Heart right ventricle (tissue), 16 donors: ENCODE data around the gene MAD2L1BP. TPM values are rescaled to one million over a fixed set of nuclear protein-coding genes. Genes with fewer than 3 reads are reported as not detected.
A peak's percentile ranks its signal among the peaks of the same experiment; 100 is the strongest.

Experiments used
- ATAC-seq, 8 donors: fragments of 200-7000 bp; cut with Tn5 transposase; one replicate each; pipeline ENCODE4 v1.9.1; 2020; ENCODE audit warnings: mild to moderate bottlenecking in 8 of 8, moderate library complexity in 8 of 8, moderate number of reproducible peaks in 1 of 8
- DNase-seq, 2 donors: peaks; one replicate each; pipeline ENCODE4 v3.0.0-alpha.2; 2020
- H3K27ac ChIP-seq, 10 donors: fragments of 200-600 bp; sonication (generic) in 2 of 10; one replicate each; pipeline versions ENCODE4 v1.5.0 to v1.8.0; 2020 to 2022; ENCODE audit warnings: mild to moderate bottlenecking in 3 of 10
- H3K27me3 ChIP-seq, 7 donors: fragments of 200-600 bp; one replicate each; pipeline ENCODE4 v1.8.0; 2021 to 2022; ENCODE audit warnings: mild to moderate bottlenecking in 2 of 7
- H3K36me3 ChIP-seq, 9 donors: fragments of 200-600 bp; sonication (generic) in 1 of 9; one replicate each; pipeline versions ENCODE4 v1.5.0 to v1.8.0; 2020 to 2022; ENCODE audit warnings: mild to moderate bottlenecking in 2 of 9
- H3K4me1 ChIP-seq, 9 donors: fragments of 200-600 bp; sonication (generic) in 1 of 9; one replicate each; pipeline versions ENCODE4 v1.5.0 to v1.8.0; 2020 to 2022; ENCODE audit warnings: mild to moderate bottlenecking in 4 of 9
- H3K4me3 ChIP-seq, 10 donors: fragments of 200-600 bp; sonication (generic) in 2 of 10; one replicate each; pipeline versions ENCODE4 v1.5.0 to v1.8.0; 2020 to 2022; ENCODE audit warnings: mild to moderate bottlenecking in 7 of 10, moderate library complexity in 2 of 10
- H3K9me3 ChIP-seq, 11 donors: fragments of 200-600 bp in 10 of 11; sonication (generic) in 2 of 11; one replicate each; pipeline versions ENCODE4 v1.5.0 to v1.8.0; 2013 to 2022; ENCODE audit warnings: mild to moderate bottlenecking in 2 of 11, control low read depth in 1 of 11, moderate library complexity in 1 of 11
- CTCF ChIP-seq, 9 donors: fragments of 200-600 bp; sonication (generic) in 2 of 9; IDR thresholded peaks; one replicate each; pipeline versions ENCODE4 v1.5.0 to v1.8.0; 2021 to 2022; ENCODE audit warnings: antibody characterized with exemption in 9 of 9, mild to moderate bottlenecking in 5 of 9, moderate library complexity in 1 of 9
- whole genome bisulfite sequencing, 2 donors: extraction: QIAGEN DNeasy Blood & Tissue Kit; methylation state at CpG; one replicate each; pipeline ENCODE4 v1.1.7; 2013; ENCODE audit warnings: inconsistent platforms in 1 of 2; 5-methylcytosine and 5-hydroxymethylcytosine counted together
- intact Hi-C, 10 donors: fragments of 100-400 bp; cut with DNase I; formaldehyde crosslinking; loops; one replicate each; pipeline versions ENCODE4 v1.11.1 to v1.14.2; 2022
- polyA plus RNA-seq, 2 donors: library from polyadenylated mRNA; stranded (reverse); fragments of 200-250 nt; gene quantifications; one replicate each; pipeline ENCODE4 v1.2.3, GENCODE V29; 2013
- total RNA-seq, 10 donors: library from RNA; stranded (reverse); fragmentation: NEBNext Ultra II Directional in 3 of 10; extraction: Animal tissue kit (Norgen Biotek cat#: 25700) in 3 of 10; gene quantifications; one replicate each; pipeline versions ENCODE4 v1.2.1 to v1.2.4, GENCODE V29; 2021 to 2023
- donor health status: Arrhythmogenic right ventricular cardiomyopathy.
- donor health status: ischemic (EF 13 %, LVEDD 7.1; RV severe dilation, severe dysfunction).
- donor health status: healthy with polysubstance abuse.
- donor health status: DM: no; HTN: yes; CAD: no.
- donor health status: DM: no; HTN: no; CAD: no.
- donor health status: ischemic (EF 25% LVEDD 6.9; RV normal size, moderate dysfunction).
- donor health status: ischemic (EF 25% LVEDD 5.7; RV mildly dilated, moderate dysfunction).
- donor health status: healthy.
- donor health status: DM: yes; HTN: yes; CAD: no.
- donor health status: Ischemic cardiomyopathy.
- donor health status: ischemic (EF 35%, LVEDD 5.7; RV mildly dilated, moderate dysfunction).
- donor health status: nonischemic (EF 11% LVEDD 7.7; RV severe dilation, severe dysfunction).
- donor health status: DM: yes; HTN: yes; CAD: no.
- donor health status: PGD.
- donor health status: ischemic (EF 29% LVEDD 5.4; RV normal size, mild dysfunction).
- donor health status: nonischemic (EF 23%, LVEDD 6.1; RV moderate dilation, normal function).

MAD2L1BP gene
- total and polyA plus RNA-seq, 12 donors: 13.5 to 34.8 (median 28.1) TPM

- ATAC-seq (peak in 6 of 8 donors; percentile 5 to 25 (median 17)), DNase-seq (no peak)
- Histone ChIP-seq H3K4me3 (peak overlapping the region; percentile 53 to 95 (median 80)), H3K36me3 (peaks cover 0 to 48% (median 26%) of the 10 kb centered on the region in 9 donors), H3K4me1 (peaks cover 11 to 52% (median 38%) of the 10 kb centered on the region in 9 donors), H3K9me3 (no peaks in the 10 kb centered on the region), H3K27me3 (no peaks in the 10 kb centered on the region), H3K27ac (peak overlapping the region; percentile 49 to 97 (median 90))
- TF ChIP-seq CTCF (IDR thresholded peaks at IDR 0.05): no peak
- 15 to 20% methylated on average over 7 of the region's 7 CpGs for WGBS, 2 donors
- intact Hi-C loops: no loop called here
Measured at GRCh38 chr6:43636308-43636659, 644 bp downstream of the MAD2L1BP start.

- intact Hi-C loops: no loop called here
- TF ChIP-seq CTCF (IDR thresholded peaks at IDR 0.05): no peak
- peaks cover 0 to 69% (median 32%) of the 10 kb centered on the region in 9 donors for H3K36me3 ChIP-seq
Measured at GRCh38 chr6:43639984-43640800, 4.6 kb downstream of the MAD2L1BP start.

GRCh38 chr6:43644940-43645612 lies 9.4 kb downstream of the MAD2L1BP start, which contains the start of gene RSPH9:
Gene RSPH9, plus strand, starts transcription at chr6:43645036. Its CDS starts 63 bp downstream, at chr6:43645099.
- no peak for TF ChIP-seq CTCF (IDR thresholded peaks at IDR 0.05)
- intact Hi-C loops: no loop called here
- peak within 1 kb of the TSS; percentile 21 to 59 (median 49) for H3K4me3 ChIP-seq
- H3K9me3 ChIP-seq: no peaks in the 10 kb centered on the region
- H3K27ac ChIP-seq: peak within 1 kb of the TSS in 4 of 10 donors; percentile 15 to 49 (median 30)
- peaks cover 0 to 21% (median 13%) of the 10 kb centered on the region in 9 donors for H3K4me1 ChIP-seq
- ATAC-seq: peak; percentile 65 to 91 (median 86)
- H3K36me3 ChIP-seq: peaks cover 0 to 35% (median 18%) of the 10 kb centered on the region in 9 donors
- H3K27me3 ChIP-seq: no peaks in the 10 kb centered on the region
- DNase-seq: peak; percentile 61 to 72
- WGBS, 2 donors: 5 to 6% methylated on average over 52 of the region's 52 CpGs

More at GRCh38 chr6:43639984-43640800, 4.6 kb downstream of the MAD2L1BP start:
- Histone ChIP-seq H3K4me1 (peaks cover 11 to 55% (median 41%) of the 10 kb centered on the region in 9 donors), H3K4me3 (no peak overlapping the region), H3K27me3 (no peaks in the 10 kb centered on the region), H3K9me3 (no peaks in the 10 kb centered on the region), H3K27ac (no peak overlapping the region)
- DNase-seq (no peak), ATAC-seq (no peak)
- 90 to 92% methylated on average over 21 of the region's 21 CpGs for WGBS, 2 donors

- WGBS, 2 donors: 18 to 25% methylated on average over 9 of the region's 9 CpGs
- no peaks in the 10 kb centered on the region for H3K27me3 ChIP-seq
- ATAC-seq: peak in 1 of 8 donors; percentile 10
- DNase-seq: no peak
- peak overlapping the region in 3 of 10 donors; percentile 15 to 49 (median 33) for H3K27ac ChIP-seq
- no peaks in the 10 kb centered on the region for H3K9me3 ChIP-seq
- intact Hi-C loops: no loop called here
- no peak for TF ChIP-seq CTCF (IDR thresholded peaks at IDR 0.05)
- peak overlapping the region in 9 of 10 donors; percentile 28 to 59 (median 50) for H3K4me3 ChIP-seq
- H3K4me1 ChIP-seq: peaks cover 0 to 21% (median 13%) of the 10 kb centered on the region in 9 donors
- peaks cover 0 to 30% (median 13%) of the 10 kb centered on the region in 9 donors for H3K36me3 ChIP-seq
Measured at GRCh38 chr6:43645613-43645964, 9.9 kb downstream of the MAD2L1BP start.
